Lung (tissue), 12 donors: ENCODE data around the gene CACNA1C. TPM values are rescaled to one million over a fixed set of nuclear protein-coding genes. Genes with fewer than 3 reads are reported as not detected.
A peak's percentile ranks its signal among the peaks of the same experiment; 100 is the strongest.

Source experiments
- ATAC-seq: fragments of 200-7000 bp; cut with Tn5 transposase; one replicate; pipeline ENCODE4 v1.9.1; 2020; ENCODE audit warnings: moderate number of reproducible peaks; ENCODE audit not compliant: insufficient read depth, low FRiP score
- DNase-seq, 3 donors: peaks; one replicate each; pipeline ENCODE4 v3.0.0-alpha.2; 2013 to 2017
- H3K27ac ChIP-seq, 2 donors: one replicate each; pipeline ENCODE4 v1.5.1; 2013; ENCODE audit warnings: mild to moderate bottlenecking in 2 of 2, moderate library complexity in 2 of 2, control low read depth in 1 of 2, inconsistent platforms in 1 of 2, low read depth in 1 of 2, low read length in 1 of 2
- H3K27me3 ChIP-seq, 3 donors: one replicate each; pipeline ENCODE4 v1.5.1; 2013; ENCODE audit warnings: low read length in 2 of 3; ENCODE audit not compliant: control insufficient read depth in 3 of 3, insufficient read depth in 3 of 3
- H3K36me3 ChIP-seq, 4 donors: one replicate each; pipeline ENCODE4 v1.5.1; 2013; ENCODE audit warnings: low read length in 4 of 4, mild to moderate bottlenecking in 1 of 4, moderate library complexity in 1 of 4; ENCODE audit not compliant: control insufficient read depth in 4 of 4, insufficient read depth in 4 of 4
- H3K4me1 ChIP-seq, 5 donors: one replicate each; pipeline ENCODE4 v1.5.1; 2013; ENCODE audit warnings: low read length in 5 of 5, mild to moderate bottlenecking in 2 of 5, moderate library complexity in 1 of 5; ENCODE audit not compliant: control insufficient read depth in 5 of 5, insufficient read depth in 5 of 5
- H3K4me3 ChIP-seq: one replicate; pipeline ENCODE4 v1.5.1; 2013; ENCODE audit warnings: mild to moderate bottlenecking, control low read depth, moderate library complexity
- H3K9ac ChIP-seq, 2 donors: one replicate each; pipeline ENCODE4 v1.5.1; 2013; ENCODE audit warnings: low read length in 2 of 2, control low read depth in 1 of 2; ENCODE audit not compliant: insufficient read depth in 1 of 2
- H3K9me3 ChIP-seq, 4 donors: one replicate each; pipeline ENCODE4 v1.5.1; 2013; ENCODE audit warnings: low read length in 3 of 4, mild to moderate bottlenecking in 1 of 4, moderate library complexity in 1 of 4; ENCODE audit not compliant: control insufficient read depth in 4 of 4, insufficient read depth in 3 of 4
- WGBS, 2 donors: extraction: QIAGEN DNeasy Blood & Tissue Kit; methylation state at CpG; one replicate each; pipeline ENCODE4 v1.1.7; 2013; 5-methylcytosine and 5-hydroxymethylcytosine counted together
- polyA plus RNA-seq, 2 donors: library from polyadenylated mRNA; stranded (reverse); fragments of 200-250 nt; gene quantifications; one replicate each; pipeline ENCODE4 v1.2.1, GENCODE V29; 2013
- total RNA-seq, 2 donors: library from RNA; depleted of rRNA in 1 of 2; stranded (reverse); fragments of >200 nt in 1 of 2; gene quantifications; one replicate each; pipeline ENCODE4 v1.2.1, GENCODE V29; 2014 to 2021
- TF ChIP-seq, protein P1 (sequence below): IDR thresholded peaks from 2 replicates; pipeline ENCODE4 v1.5.1; 2012; ENCODE audit warnings: mild to moderate bottlenecking; ENCODE audit errors: control extremely low read depth, extremely low read depth
- donor health status: control.
- donor health status: control.
- donor health status: Bipolar disorder and iron deficiency.
- donor health status: healthy.
- donor health status: DM: yes; HTN: yes; CAD: no.

CACNA1C gene
- total and polyA plus RNA-seq, 4 donors, result 3.2 to 17.5 (median 7.5) TPM

DNA sequence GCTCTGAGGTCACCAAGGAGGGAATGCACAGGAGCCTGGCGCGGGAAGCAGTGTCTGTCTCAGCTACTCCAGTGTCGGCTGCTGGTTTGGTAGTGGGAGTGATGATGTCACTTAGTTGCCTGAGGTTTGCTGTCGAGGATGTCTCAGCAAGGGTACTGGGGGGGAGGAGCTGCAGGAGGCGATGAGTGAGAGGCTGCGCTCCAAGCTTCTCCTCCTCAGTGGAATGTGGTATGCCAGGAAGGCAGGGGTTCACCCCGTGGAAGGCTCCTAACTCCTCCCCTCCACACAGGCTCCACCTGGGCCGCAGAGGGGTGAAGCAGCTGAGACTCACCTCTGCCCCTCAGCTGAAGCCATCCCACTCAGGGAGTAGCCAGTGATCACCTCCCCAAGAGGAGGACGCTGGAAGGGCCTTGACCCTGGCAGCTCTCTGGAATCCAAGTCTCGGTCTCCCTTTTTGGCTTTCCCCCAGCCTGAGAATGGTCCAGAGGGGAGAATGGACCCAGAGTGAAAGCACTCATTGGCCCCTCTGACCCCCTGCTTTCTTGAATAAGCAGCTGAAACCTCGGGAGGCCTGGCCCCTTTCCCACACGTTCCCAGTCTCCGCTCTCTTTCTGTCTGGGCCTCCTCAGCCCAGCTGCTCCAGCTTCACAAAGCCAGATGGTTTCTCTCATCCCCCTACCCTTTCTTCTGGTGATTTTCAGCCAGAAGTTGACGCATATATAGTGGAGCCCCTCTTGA, 563.0 kb downstream of the CACNA1C start:
- H3K9ac ChIP-seq, result no peak overlapping the region
- H3K9me3 ChIP-seq, result no peaks in the 10 kb centered on the region
- peaks cover 0 to 42% (median 3%) of the 10 kb centered on the region in 5 donors for H3K4me1 ChIP-seq
- ATAC-seq (no peak), DNase-seq (peak; percentile 93 to 98 (median 97))
- H3K27ac ChIP-seq, result peak overlapping the region in 1 of 2 donors; percentile 37
- TF ChIP-seq, protein P1, sequence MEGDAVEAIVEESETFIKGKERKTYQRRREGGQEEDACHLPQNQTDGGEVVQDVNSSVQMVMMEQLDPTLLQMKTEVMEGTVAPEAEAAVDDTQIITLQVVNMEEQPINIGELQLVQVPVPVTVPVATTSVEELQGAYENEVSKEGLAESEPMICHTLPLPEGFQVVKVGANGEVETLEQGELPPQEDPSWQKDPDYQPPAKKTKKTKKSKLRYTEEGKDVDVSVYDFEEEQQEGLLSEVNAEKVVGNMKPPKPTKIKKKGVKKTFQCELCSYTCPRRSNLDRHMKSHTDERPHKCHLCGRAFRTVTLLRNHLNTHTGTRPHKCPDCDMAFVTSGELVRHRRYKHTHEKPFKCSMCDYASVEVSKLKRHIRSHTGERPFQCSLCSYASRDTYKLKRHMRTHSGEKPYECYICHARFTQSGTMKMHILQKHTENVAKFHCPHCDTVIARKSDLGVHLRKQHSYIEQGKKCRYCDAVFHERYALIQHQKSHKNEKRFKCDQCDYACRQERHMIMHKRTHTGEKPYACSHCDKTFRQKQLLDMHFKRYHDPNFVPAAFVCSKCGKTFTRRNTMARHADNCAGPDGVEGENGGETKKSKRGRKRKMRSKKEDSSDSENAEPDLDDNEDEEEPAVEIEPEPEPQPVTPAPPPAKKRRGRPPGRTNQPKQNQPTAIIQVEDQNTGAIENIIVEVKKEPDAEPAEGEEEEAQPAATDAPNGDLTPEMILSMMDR, result no peak
- H3K36me3 ChIP-seq, result peaks cover 0 to 4% (median 0%) of the 10 kb centered on the region in 4 donors
- 69 to 80% methylated on average over 14 of the region's 14 CpGs for WGBS, 2 donors
- no peak overlapping the region for H3K4me3 ChIP-seq
- H3K27me3 ChIP-seq, result no peaks in the 10 kb centered on the region

GRCh38 chr12:2616763-2617162, 564.0 kb downstream of the CACNA1C start:
- ATAC-seq (no peak), DNase-seq (no peak)
- Histone ChIP-seq H3K27me3 (no peaks in the 10 kb centered on the region), H3K9ac (no peak overlapping the region), H3K4me3 (no peak overlapping the region), H3K27ac (no peak overlapping the region), H3K36me3 (peaks cover 0 to 4% (median 0%) of the 10 kb centered on the region in 4 donors), H3K4me1 (peaks cover 0 to 42% (median 3%) of the 10 kb centered on the region in 5 donors), H3K9me3 (no peaks in the 10 kb centered on the region)
- 32 to 59% methylated on average over 10 of the region's 10 CpGs for WGBS, 2 donors
- TF ChIP-seq, protein P1, result no peak

- Histone ChIP-seq H3K27me3 (no peaks in the 10 kb centered on the region), H3K27ac (no peak overlapping the region), H3K4me1 (peaks cover 0 to 42% (median 3%) of the 10 kb centered on the region in 5 donors), H3K9ac (no peak overlapping the region), H3K9me3 (no peaks in the 10 kb centered on the region), H3K36me3 (peaks cover 0 to 4% (median 0%) of the 10 kb centered on the region in 4 donors), H3K4me3 (no peak overlapping the region)
- ATAC-seq, result no peak
- DNase-seq, result no peak
- WGBS, 2 donors, result 83 to 85% methylated on average over 8 of the region's 8 CpGs
- TF ChIP-seq, protein P1, result no peak
These were observed 564.6 kb downstream of the CACNA1C start for GRCh38 chr12:2617365-2617764.
